ENCODE data around the gene DNAH7. TPM values are rescaled to one million over a fixed set of nuclear protein-coding genes. Genes with fewer than 3 reads are reported as not detected.

The DNAH7 gene
- total and polyA plus RNA-seq, 2 of the 8 experiments (the other 6 are each of a cell fraction or from before 2014, with no cell fraction given): 0.07 to 0.08 TPM

- Histone ChIP-seq H4K20me1 (replicated peaks in 1 of 2; ENCODE audit: control insufficient read depth in 1 of 2, insufficient read depth in 2 of 2, low read length in 2 of 2) (no peaks in the 10 kb centered on the region), H3K23ac (ENCODE audit: insufficient read length) (no peak overlapping the region), H3K23me2 (ENCODE audit: low read depth, low read length) (no peaks in the 10 kb centered on the region), H4K91ac (replicated peaks; ENCODE audit: insufficient read length, low read length) (no peak overlapping the region), H3K4me3 (ENCODE audit: extremely low read depth in 1 of 4, insufficient read depth in 2 of 4, low read depth in 3 of 4, low read length in 4 of 4) (no peak overlapping the region), H3K36me3 (ENCODE audit: control insufficient read depth in 2 of 4, insufficient read depth in 4 of 4, low read length in 3 of 4) (no peaks in the 10 kb centered on the region), H3K79me1 (ENCODE audit: low read depth, low read length) (no peaks in the 10 kb centered on the region), H3K14ac (ENCODE audit: insufficient read length) (no peak overlapping the region), H3K18ac (ENCODE audit: extremely low read depth, low read length) (no peak overlapping the region), H2AK5ac (ENCODE audit: low read depth, low read length) (no peak overlapping the region), H3K9me3 (ENCODE audit: insufficient read depth in 2 of 2, low read depth in 1 of 2, low read length in 1 of 2) (no peaks in the 10 kb centered on the region), H3K4me1 (replicated peaks in 1 of 4; ENCODE audit: control insufficient read depth in 3 of 4, insufficient read depth in 4 of 4, low read length in 3 of 4) (0 out of 7 replicates have a peak, but pooled peaks cover 0 to 2% (median 0%) of the 10 kb centered on the region in 4 experiments), H2AFZ (ENCODE audit: low read length) (0 out of 2 replicates have a peak overlapping the region, but pooled peaks have one; percentile 52), H3K56ac (replicated peaks; ENCODE audit: insufficient read length, low read depth, low read length) (no peak overlapping the region), H2BK12ac (ENCODE audit: low read depth, low read length) (no peak overlapping the region), H3K27ac (ENCODE audit: low read depth, low read length) (no peak overlapping the region), H2BK20ac (ENCODE audit: low read length) (0 out of 2 replicates have a peak overlapping the region, but pooled peaks have one; percentile 49), H4K5ac (ENCODE audit: insufficient read length, low read depth, low read length) (no peak overlapping the region), H3K4ac (replicated peaks; ENCODE audit: insufficient read length, low read depth, low read length) (no peak overlapping the region), H3K4me2 (ENCODE audit: insufficient read depth in 1 of 2, low read depth in 2 of 2, low read length in 2 of 2) (no peak overlapping the region), H4K8ac (ENCODE audit: extremely low read depth, insufficient read depth, low read length) (no peak overlapping the region), H2BK120ac (replicated peaks; ENCODE audit: low read depth, low read length) (no peak overlapping the region), H3K79me2 (ENCODE audit: control insufficient read depth in 1 of 2, insufficient read depth in 2 of 2, low read length in 2 of 2) (no peaks in the 10 kb centered on the region), H3K27me3 (replicated peaks in 1 of 4; ENCODE audit: control insufficient read depth in 3 of 4, extremely low read depth in 1 of 4, insufficient read depth in 3 of 4, low read length in 3 of 4) (no peaks in the 10 kb centered on the region), H2BK15ac (ENCODE audit: low read length) (no peak overlapping the region), H2BK5ac (ENCODE audit: low read depth, low read length) (no peak overlapping the region), H3K9ac (replicated peaks in 1 of 4; ENCODE audit: extremely low read depth in 1 of 4, low read depth in 3 of 4, low read length in 3 of 4) (no peak overlapping the region)
- DNase-seq (ENCODE audit: low read depth in 1 of 2, low spot score in 2 of 2) (no peak), FAIRE-seq (no peak)
- CTCF ChIA-PET (ENCODE audit: partially characterized antibody): no interaction called here
- POLR2A ChIA-PET (ENCODE audit: partially characterized antibody): no interaction called here
- 89% methylated on average over 3 of the region's 3 CpGs; no CpG with 5 or more reads in 1 of the 2 experiments for WGBS, 2 experiments (ENCODE audit: extremely low coverage in 1 of 2, insufficient coverage in 1 of 2, insufficient read length in 1 of 2, insufficient replicate concordance in 2 of 2, low coverage in 1 of 2, low lambda C conversion rate in 2 of 2, missing lambda C conversion rate in 1 of 2)
- TF ChIP-seq POLR2AphosphoS5 (IDR thresholded peaks at IDR 0.05; ENCODE audit: low read depth, low read length): no peak
- no peak for TF ChIP-seq JUND (IDR thresholded peaks at IDR 0.05; ENCODE audit: low read length)
- no peak for TF ChIP-seq BCL11A (IDR thresholded peaks at IDR 0.05; ENCODE audit: low read depth in 2 of 2, low read length in 2 of 2)
- no peak for TF ChIP-seq POU5F1 (IDR thresholded peaks at IDR 0.05; ENCODE audit: low read depth, low read length)
- TF ChIP-seq BACH1 (IDR thresholded peaks at IDR 0.05; ENCODE audit: low read length): no peak
- TF ChIP-seq NANOG (IDR thresholded peaks at IDR 0.05; ENCODE audit: insufficient read depth, low read depth, low read length, poor library complexity, severe bottlenecking): no peak
- no peak for TF ChIP-seq E2F6 (IDR thresholded peaks at IDR 0.05)
- TF ChIP-seq, protein P1, sequence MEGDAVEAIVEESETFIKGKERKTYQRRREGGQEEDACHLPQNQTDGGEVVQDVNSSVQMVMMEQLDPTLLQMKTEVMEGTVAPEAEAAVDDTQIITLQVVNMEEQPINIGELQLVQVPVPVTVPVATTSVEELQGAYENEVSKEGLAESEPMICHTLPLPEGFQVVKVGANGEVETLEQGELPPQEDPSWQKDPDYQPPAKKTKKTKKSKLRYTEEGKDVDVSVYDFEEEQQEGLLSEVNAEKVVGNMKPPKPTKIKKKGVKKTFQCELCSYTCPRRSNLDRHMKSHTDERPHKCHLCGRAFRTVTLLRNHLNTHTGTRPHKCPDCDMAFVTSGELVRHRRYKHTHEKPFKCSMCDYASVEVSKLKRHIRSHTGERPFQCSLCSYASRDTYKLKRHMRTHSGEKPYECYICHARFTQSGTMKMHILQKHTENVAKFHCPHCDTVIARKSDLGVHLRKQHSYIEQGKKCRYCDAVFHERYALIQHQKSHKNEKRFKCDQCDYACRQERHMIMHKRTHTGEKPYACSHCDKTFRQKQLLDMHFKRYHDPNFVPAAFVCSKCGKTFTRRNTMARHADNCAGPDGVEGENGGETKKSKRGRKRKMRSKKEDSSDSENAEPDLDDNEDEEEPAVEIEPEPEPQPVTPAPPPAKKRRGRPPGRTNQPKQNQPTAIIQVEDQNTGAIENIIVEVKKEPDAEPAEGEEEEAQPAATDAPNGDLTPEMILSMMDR (IDR thresholded peaks at IDR 0.05; ENCODE audit: control extremely low read depth in 1 of 3, insufficient read depth in 1 of 3, low read depth in 1 of 3, low read length in 3 of 3): no peak
- no peak for TF ChIP-seq SP1 (IDR thresholded peaks at IDR 0.05; ENCODE audit: low read depth, low read length)
- TF ChIP-seq SAP30 (IDR thresholded peaks at IDR 0.05; ENCODE audit: insufficient read depth, insufficient replicate concordance, low read length): no peak
These were observed 247.6 kb downstream of the DNAH7 start for GRCh38 chr2:195820867-195821565.
